HG03354 (cell line): ENCODE results near the gene ARID4B.
"Not testable (repeated sequence)": the region's sequence is repeated elsewhere in the genome, so short reads cannot be mapped to it uniquely, and the experiment has no call there.

Experiments
- ATAC-seq: cut with Tn5 transposase; IDR thresholded peaks from one replicate; pipeline ENCODE4 v1.9.1; 2021; ENCODE audit warnings: mild to moderate bottlenecking; ENCODE audit not compliant: unreplicated experiment, poor library complexity, severe bottlenecking

Gene ARID4B

DNA sequence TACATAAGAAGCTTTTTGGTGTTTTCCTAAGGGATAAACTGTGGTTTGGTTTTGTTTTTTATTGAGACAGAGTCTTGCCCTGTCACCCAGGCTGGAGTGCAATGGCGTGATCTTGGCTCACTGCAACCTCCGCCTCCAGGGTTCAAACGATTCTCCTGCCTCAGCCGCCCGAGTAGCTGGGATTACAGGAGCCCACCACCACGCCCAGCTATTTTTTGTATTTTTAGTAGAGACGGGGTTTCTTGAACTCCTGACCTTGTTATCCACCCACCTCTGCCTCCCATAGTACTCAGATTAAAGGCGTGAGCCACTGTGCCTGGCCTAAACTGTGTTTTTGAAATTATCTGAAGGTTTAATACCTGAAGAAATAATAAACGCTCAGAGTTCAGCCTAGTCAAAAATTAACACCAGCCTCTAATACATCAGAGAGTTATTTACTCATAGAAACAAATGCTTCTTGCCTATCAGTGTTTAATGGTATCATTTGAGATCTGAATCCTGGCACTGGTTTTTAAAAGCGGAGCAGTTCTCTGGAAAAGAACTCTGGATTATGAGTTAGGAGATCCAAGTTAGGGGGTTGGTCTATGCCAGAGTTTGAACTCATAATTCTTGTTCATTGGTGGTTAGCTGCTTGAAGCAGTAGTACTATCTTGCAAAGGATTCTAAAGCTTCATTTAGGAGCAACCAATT is 28.7 kb downstream of the ARID4B start:
- no peak for ATAC-seq

DNA sequence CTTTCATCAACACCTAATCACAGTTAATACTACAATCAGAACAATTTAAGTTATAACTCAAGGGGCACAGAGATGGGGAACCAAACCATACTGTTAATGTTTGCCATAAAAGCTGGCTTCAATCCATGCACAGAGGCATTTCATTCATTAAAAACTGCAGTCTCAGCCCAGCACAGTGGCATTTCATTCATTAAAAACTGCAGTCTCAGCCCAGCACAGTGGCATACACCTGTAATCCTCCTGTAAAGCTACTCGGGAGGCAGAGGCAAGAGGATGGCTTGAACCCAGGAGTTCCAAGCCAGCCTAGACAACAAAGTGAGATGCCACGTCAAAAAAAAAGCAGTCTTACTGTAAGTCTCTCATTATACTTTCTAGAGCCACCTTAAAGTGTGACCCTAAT is 29.2 kb downstream of the ARID4B start:
- ATAC-seq: no peak

DNA sequence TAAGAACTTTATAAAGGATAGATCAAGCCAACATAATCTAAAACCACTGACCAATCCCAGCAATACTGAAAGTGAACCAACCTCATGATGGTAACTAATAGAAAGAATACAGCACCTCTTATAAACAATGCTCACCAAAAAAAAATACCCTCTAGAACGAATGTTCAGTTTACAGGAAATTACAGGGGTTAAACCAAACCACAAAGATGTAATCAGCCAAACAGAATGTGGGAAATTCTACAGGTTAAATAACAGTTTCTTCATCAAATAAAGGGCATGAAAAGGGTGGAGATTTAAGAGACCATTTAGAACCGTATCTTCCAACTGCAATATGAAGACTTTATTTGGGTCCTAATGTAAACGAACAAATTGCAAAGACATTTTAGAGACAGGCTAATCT is 30.4 kb downstream of the ARID4B start:
- no peak for ATAC-seq

DNA sequence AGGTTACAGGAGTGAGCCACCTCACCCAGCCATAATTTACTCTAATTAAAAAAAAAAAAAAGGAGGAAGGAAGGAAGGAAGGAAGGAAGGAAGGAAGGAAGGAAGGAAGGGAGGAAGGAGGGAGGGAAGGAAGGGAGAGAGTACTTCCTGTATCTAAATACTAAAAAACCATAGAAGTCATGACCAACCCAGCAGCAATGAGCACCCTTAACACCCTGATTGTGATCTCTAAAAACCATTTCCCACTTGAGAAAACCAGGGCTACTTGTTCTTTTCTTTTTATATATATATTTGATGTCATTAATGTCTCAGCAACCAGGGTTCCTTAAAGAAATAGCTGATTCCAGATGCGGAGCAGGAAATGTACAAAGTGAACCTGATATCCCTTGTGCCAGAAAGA is 31.2 kb downstream of the ARID4B start:
- ATAC-seq: no peak

DNA sequence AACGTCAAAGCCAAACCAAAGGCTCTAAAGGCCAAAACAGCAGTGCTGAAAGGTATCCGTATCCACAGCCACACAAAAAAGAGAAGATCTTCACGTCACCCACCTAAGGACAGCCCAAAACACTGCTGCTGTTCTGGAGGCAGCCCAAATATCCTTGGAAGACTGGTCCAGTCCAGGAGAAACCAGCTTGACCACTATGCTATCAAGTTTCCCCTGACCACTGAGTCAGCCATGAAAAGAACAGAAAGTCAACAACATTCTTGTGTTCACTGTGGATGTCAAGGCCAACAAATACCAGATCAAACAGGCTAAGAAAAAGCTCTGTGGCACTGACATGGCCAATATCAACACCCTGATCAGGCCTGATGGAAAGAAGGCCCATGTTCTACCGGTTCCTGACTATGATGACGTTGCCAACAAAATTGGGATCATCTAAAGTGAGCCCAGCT is 32.1 kb downstream of the ARID4B start:
- no peak for ATAC-seq

DNA sequence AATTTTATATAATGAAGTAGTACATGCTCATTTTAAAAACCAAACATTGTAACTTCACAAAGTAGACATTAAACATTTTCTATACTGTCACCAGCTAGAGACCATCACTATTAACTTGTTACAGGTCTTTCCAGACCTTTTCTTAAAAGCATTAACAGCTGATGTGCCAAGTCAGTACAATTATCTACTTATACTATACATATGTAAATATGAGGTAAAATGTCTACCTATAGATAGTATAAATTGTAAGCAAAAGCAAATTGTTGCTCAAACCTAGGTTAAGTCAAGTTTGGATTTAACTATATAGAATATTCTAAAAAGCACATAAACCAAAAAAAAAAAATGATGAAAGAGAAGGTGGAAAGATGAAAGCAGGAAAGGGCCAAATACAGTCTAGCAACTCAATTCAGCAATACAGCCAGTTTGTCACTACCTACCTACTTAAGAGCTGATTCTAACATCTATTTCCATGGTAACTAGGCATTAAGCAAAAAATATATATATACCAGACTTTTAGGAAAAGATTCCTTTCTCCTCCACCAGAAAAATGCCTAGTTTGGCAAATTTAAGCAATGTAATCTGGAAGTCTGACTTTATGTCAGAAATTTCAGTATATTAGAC is 34.5 kb downstream of the ARID4B start:
- ATAC-seq: no peak

DNA sequence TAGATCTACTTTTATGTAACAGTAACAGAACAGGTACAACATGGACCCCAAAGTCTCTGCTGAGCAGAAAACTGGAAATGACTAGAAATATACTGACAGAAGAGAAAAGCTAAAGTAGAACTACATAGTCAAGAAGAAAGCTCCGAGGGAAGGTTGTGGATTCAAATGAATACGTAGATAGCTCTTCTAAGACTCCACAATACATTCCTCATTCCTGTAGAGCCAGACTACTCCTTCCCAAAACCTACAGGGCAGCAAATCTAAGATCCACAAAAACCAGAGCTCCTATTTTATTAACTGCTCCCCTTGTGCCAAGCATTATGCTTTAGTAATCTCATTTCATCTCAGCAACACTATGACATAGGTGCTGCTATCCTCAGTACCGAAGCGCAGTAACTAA is 35.2 kb downstream of the ARID4B start:
- ATAC-seq: no peak

DNA sequence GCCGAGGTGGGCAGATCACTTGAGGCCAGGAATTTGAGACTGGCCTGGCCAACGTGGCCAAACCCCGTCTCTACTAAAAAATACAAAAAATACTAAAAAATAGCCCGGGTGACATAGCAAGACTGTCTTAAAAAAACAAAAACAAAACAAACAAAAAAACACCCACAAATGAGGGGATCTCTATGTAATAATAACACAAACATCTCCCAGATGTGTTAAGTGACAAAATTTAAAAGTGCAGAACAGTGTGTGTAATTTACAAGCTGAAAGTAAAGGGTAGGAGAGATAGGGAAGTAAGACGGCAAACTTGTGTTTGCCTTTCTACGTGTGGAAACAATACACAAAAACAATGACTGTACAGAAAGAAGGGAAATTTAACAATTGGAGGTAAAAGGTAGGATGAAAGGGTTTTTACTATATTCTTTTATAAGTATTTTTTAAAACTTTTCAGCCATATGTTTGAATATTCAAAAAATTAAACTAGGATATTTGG is 36.3 kb downstream of the ARID4B start:
- no peak for ATAC-seq

DNA sequence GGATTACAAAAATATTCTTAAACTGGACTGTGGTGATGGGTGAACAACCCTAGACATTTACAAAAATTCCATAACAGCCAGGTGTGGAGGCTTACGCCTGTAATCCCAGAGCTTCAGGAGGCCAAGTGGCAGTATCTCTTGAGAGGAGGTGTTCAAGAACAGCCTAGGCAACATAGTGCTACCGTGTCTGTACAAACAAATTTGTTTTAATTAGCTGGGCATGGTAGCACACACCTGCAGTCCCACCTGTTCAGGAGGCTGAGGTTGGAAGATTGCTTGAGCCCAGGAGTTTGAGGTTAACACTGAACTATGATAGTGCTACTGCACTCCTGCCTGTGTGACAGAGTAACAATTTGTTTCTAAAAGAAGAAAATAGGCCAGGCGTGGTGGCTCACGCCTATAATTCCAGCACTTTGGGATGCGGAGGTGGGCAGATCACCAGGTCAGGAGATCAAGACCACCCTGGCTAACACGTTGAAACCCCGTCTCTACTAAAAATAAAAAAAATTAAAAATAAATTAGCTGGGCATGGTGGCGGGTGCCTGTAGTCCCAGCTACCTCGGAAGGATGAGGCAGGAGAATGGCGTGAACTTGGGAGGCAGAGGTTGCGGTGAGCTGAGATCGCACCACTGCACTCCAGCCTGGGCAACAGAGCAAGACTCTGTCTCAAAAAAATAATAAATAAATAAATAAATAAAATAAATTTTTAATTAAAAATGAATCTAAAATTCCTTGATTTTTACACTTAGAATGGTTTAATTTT is 37.1 kb downstream of the ARID4B start:
- no peak for ATAC-seq

DNA sequence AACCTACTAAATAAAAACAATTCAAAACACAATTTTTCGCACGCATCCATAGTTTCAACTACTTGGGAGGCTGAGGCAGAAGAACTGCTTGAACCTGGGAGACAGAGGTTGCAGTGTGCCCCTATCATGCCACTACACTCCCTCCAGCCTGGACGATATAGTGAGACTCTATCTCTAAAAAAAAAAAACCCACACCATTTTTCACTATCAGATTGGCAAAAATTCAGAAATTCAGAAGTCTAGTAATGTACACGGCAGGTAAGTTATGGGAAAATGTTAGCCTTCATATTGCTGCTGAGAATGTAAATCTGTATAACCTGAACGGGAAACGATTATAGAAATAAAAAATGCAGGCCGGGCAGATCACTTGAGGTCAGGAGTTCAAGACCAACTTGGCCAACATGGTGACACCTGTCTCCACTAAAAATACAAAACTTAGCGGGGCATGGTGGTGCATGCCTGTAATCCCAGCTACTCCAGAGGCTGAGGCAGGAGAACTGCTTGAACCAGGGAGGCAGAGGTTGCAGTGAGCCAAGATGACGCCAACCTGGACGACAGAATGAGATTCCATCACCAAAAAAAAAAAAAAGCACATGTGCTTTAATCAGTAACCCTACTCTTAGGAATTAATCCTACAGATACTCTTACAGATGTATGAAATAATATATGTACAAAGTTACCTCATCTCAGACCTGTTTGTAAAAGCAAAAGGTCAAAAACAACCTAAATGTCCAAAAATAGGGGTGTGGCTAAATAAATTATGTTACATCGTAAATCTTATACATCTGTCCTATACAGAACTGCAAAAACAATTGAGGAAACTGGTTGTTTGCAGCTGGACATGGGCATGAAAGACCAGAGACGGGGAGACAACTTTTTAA is 37.9 kb downstream of the ARID4B start:
- ATAC-seq: no peak

DNA sequence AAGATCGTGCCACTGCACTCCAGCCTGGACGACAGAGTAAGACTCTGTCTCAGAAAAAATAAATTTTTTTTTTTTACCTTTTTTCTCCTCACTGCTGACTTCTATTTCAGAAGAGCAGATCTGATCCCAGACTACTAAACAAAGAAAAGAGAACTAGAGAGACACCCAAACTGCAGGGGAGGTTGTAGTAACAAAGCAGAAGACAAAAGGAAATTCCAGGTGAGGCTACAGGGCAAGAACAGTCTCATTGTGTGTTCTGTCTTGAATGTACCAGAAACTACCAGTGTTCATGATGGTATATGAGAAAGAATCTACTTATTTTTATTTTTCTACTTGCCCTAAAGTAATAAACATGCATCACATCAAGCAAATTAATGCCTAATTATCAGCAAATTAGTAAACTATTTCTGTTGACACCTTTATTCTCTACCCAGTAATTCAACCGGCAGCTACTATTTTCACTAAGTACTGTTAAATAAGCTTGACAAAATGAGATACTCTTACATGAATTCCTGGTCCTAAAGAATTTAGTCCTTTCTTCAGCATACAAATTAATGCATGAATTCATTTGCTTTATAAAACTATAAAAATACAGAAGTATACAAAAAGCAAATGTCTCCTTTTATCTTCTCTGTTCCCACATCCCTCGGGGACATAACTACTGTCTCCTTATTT is 40.6 kb downstream of the ARID4B start:
- ATAC-seq: no peak

DNA sequence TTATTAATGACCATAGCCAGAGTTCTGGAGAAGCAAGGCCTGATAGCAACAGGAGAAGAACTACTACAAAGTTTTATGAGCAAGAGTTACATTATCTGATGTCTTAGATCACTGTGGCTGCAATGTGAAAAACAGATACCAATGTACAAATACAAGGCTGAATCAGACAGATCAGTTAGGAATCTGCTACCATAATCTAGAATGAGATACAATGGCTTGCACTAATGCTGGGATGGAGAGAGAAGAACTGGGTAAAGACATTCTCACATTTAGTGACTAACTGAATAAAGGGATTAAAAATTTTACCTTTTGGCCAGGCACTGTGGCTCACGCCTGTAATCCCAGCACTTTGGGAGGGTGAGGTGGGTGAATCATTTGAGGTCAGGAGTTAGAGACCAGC is 41.3 kb downstream of the ARID4B start:
- ATAC-seq: no peak

DNA sequence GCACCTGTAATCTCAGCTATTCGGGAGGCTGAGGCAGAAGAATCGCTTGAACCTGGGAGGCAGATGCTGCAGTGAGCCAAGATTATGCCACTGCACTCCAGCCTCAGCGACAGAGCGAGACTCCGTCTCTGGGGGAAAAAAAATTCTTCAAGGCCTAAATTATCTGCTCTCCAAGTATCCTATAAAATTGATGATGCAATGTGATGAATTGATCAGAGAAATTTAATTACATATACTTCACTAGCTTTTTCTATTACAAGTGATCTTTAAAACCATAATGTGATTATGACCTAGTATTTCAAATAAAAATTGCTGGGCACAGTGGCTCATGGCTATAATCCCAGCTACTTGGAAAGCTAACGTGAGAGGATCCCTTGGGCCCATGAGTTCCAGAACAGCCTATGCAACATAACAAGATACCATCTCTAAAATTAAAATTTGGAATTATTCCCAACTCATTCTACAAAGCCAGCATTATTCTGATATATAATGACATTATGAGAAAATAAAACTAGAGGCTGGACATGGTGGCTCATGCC is 43.7 kb downstream of the ARID4B start:
- no peak for ATAC-seq

DNA sequence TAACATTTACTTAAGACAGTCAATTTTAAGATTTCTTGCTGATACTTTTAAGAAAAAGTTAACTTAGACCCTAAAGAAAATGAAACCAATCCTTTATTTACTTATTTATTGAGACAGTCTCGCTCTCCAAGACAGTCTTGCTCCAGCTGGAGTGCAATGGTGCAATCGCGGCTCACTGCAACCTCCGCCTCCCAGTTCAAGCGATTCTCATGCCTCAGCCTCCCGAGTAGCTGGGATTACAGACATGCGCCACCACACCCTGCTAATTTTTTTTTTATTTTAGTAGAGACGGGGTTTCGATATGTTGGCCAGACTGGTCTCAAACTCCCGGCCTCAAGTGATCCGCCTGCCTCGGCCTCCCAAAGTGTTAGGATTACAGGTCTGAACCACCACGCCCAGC is 44.3 kb downstream of the ARID4B start:
- ATAC-seq: not testable (repeated sequence)

DNA sequence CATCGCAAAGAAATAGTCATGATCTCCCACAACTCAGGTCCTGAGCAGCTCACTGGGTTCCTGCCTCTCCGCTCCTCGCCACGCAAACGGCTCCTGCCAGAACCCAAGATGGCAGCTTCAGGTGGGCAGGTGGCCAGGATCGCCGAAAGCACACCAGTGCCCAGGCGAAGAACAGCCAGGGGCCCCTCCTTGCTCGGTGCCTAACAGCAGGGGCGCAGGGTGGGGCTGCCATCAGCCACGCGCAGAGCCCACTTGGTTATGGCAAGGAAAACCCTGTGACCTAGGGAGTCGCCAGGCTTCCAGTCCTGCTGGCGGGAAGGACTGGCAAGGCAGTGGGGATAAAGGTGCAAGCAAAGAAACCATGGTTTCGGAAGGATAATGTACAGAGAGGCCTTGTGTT is 47.5 kb downstream of the ARID4B start:
- ATAC-seq: no peak

DNA sequence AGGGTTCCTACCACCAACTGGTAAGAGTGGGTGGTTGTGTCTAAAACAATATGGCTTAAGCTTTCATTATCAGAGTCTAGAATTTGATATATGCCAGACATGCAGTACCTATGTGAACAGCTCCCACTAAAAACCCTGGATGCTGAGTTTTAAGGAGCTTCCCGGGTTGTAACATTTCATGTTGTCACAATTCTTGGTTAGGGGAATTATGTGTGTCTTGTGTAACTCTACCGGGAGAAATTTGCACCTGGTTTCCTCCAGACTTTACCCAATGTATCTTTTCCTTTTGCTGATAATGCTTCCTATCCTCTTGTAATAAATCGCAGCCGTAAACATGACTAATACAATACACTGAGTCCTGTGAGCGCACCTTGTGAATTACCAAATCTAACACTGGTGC is 48.3 kb downstream of the ARID4B start:
- ATAC-seq: no peak

DNA sequence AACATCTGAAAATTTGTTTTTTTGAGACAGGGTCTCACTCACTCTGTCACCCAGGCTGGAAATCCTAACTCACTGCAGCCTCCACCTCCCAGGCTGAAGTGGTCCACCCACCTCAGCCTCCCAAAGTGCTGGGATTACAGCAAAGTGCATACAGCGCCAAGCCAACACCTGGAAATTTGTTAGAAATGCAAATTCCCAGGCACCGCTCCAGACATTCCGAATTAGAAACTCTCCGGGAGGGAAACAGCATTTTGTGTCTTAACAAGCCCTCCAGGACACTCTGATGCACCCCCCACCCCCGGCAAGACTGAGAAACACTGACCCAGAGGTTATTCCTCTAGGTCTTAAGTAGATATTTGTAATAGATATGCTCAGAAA is 49.1 kb downstream of the ARID4B start:
- ATAC-seq: no peak

DNA sequence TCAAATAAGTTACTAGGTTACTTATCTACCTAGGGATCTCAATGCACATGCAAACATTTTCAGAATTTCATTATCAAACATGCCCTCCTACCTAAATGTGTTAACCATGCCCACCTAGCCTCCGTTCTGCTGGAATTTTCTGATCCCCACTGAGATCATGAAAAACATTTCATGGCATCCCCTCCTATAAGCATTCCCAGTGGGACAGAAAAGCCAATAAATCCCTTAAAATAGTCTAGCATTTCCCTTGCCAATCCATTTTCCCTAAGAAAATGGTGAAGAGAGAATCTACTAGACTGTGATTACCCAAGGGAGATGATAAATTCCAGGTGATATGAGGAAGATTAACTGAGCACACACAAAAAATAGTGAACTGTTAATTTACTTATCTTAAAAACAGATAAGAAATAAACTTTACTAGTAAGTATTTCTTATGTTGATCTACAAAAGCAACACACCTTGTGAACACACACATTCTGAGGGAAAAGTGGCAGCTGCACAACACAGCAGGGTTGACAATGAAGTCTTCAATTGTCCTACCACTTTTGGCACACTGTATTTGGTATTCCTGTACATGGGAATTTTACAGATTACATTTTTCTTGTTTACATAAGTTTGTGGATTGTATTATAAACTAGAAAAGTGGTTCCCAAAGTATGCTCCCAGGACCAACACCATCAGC is 49.6 kb downstream of the ARID4B start:
- no peak for ATAC-seq

DNA sequence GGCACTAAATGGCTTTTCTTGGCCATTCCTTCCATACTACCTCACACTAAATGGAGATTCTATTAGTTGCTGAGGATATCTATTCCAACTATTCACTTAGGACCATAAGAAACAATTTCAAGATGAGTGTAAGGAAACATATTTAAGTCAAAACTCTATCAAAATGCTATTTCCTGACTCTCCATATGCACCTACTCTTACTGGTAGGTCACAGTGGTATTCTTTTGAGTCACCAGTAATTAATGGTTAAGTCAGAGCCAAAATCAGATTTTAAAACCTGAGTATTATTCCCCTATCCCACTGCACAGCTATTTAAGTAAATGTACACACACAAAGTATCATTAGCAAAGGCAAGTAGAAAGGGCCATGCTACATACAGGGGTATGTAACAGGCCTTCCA is 50.3 kb downstream of the ARID4B start:
- ATAC-seq: no peak
